RPMI7951 (cell line): Measurements from ENCODE around the gene PARD3B. TPM values are rescaled to one million over a fixed set of nuclear protein-coding genes. Genes with fewer than 3 reads are reported as not detected.

Experiments used
- DNase-seq: peaks from one replicate; pipeline ENCODE4 v3.0.0-alpha.2; 2012; ENCODE audit warnings: low read depth
- total RNA-seq: library from RNA; depleted of rRNA; stranded (reverse); fragments of >200 nt; shearing (Covaris generic); gene quantifications from 2 replicates; pipeline ENCODE4 v1.2.3, GENCODE V29; 2014

Gene PARD3B
- total RNA-seq, 1 experiment from 2014 or later = 0.96 TPM

- no peak for DNase-seq
These were observed 150.8 kb downstream of the PARD3B start for GRCh38 chr2:204696124-204696523.

- DNase-seq = no peak
These were observed 160.1 kb downstream of the PARD3B start for GRCh38 chr2:204705243-204705932.

GRCh38 chr2:204706939-204707338, 161.7 kb downstream of the PARD3B start:
- no peak for DNase-seq

GRCh38 chr2:204713211-204713610, 167.9 kb downstream of the PARD3B start:
- no peak for DNase-seq

GRCh38 chr2:204715361-204715760, 170.1 kb downstream of the PARD3B start:
- DNase-seq = no peak

GRCh38 chr2:204717591-204717990, 172.3 kb downstream of the PARD3B start:
- no peak for DNase-seq

GRCh38 chr2:204718607-204719006, 173.3 kb downstream of the PARD3B start:
- no peak for DNase-seq

GRCh38 chr2:204720874-204721273, 175.6 kb downstream of the PARD3B start:
- DNase-seq = no peak

GRCh38 chr2:204722207-204722606, 176.9 kb downstream of the PARD3B start:
- no peak for DNase-seq

GRCh38 chr2:204722691-204723090, 177.4 kb downstream of the PARD3B start:
- DNase-seq = no peak

GRCh38 chr2:204725693-204726360, 180.6 kb downstream of the PARD3B start:
- no peak for DNase-seq

- DNase-seq = no peak
These were observed 181.6 kb downstream of the PARD3B start for GRCh38 chr2:204726831-204727230.

- DNase-seq = no peak
These were observed 182.1 kb downstream of the PARD3B start for GRCh38 chr2:204727368-204727767.

GRCh38 chr2:204730603-204731002, 185.3 kb downstream of the PARD3B start:
- no peak for DNase-seq

- DNase-seq = peak; percentile 2
These were observed 186.7 kb downstream of the PARD3B start for GRCh38 chr2:204732019-204732418.

GRCh38 chr2:204737296-204737695, 192.0 kb downstream of the PARD3B start:
- no peak for DNase-seq

- DNase-seq = no peak
These were observed 193.4 kb downstream of the PARD3B start for GRCh38 chr2:204738721-204739120.

- no peak for DNase-seq
These were observed 198.2 kb downstream of the PARD3B start for GRCh38 chr2:204743393-204743960.

GRCh38 chr2:204744506-204744905, 199.2 kb downstream of the PARD3B start:
- DNase-seq = no peak

GRCh38 chr2:204748286-204748685, 203.0 kb downstream of the PARD3B start:
- no peak for DNase-seq

- peak; percentile 18 for DNase-seq
These were observed 204.0 kb downstream of the PARD3B start for GRCh38 chr2:204749319-204749718.

- DNase-seq = no peak
These were observed 205.1 kb downstream of the PARD3B start for GRCh38 chr2:204750389-204750788.

- no peak for DNase-seq
These were observed 206.2 kb downstream of the PARD3B start for GRCh38 chr2:204751472-204751871.
